Panc1 (cell line): ENCODE measurements around the gene TRO. TPM values are rescaled to one million over a fixed set of nuclear protein-coding genes. Genes with fewer than 3 reads are reported as not detected.

Experiments
- ATAC-seq: fragments of 200-7000 bp; cut with Tn5 transposase; 2 replicates; pipeline ENCODE4 v1.9.1; 2020; ENCODE audit warnings: mild to moderate bottlenecking, moderate library complexity
- BruUV-seq: library from RNA; stranded (reverse); fragments of 400-500 nt; replicated peaks from 2 replicates; lab custom pipeline; 2021; lab: Mats Ljungman, UMichigan
- CTCF ChIA-PET: fragments of 300-600 bp; sonication (Branson Sonifier 250); formaldehyde crosslinking; loops from one replicate; lab custom pipeline; 2022; ENCODE audit warnings: antibody characterized with exemption; lab: Charles Lee
- POLR2A ChIA-PET: fragments of 300-600 bp; sonication (Branson Sonifier 250); formaldehyde crosslinking; loops from one replicate; lab custom pipeline; 2022; ENCODE audit warnings: antibody characterized with exemption; lab: Charles Lee
- DNase-seq: peaks from one replicate; pipeline ENCODE4 v3.0.0-alpha.2; 2010; ENCODE audit warnings: low read depth, low spot score
- H3K27ac ChIP-seq: 2 replicates; pipeline ENCODE4 v1.5.1; 2011; ENCODE audit warnings: mild to moderate bottlenecking, low read length, inconsistent platforms
- H3K27me3 ChIP-seq: fragments of 200-500 bp; sonication (Bioruptor generic); 2 replicates; pipeline ENCODE4 v1.6.0; 2014; ENCODE audit warnings: low read length, inconsistent platforms; ENCODE audit not compliant: control insufficient read depth, insufficient read depth
- H3K36me3 ChIP-seq: fragments of 200-500 bp; sonication (Bioruptor generic); 2 replicates; pipeline ENCODE4 v1.5.1; 2014; ENCODE audit warnings: inconsistent platforms, mild to moderate bottlenecking, low read length, moderate library complexity; ENCODE audit not compliant: control insufficient read depth, insufficient read depth
- H3K4me1 ChIP-seq: 2 replicates; pipeline ENCODE4 v1.5.1; 2011; ENCODE audit warnings: inconsistent platforms, mild to moderate bottlenecking, low read length, moderate library complexity; ENCODE audit not compliant: control insufficient read depth, insufficient read depth
- H3K4me3 ChIP-seq, 2 experiments: 2 replicates each; pipeline ENCODE4 v1.5.1; 2011 to 2012; ENCODE audit warnings: low read depth in 2 of 2, low read length in 2 of 2, mild to moderate bottlenecking in 2 of 2, inconsistent platforms in 1 of 2, moderate library complexity in 1 of 2
- H3K9me3 ChIP-seq: fragments of 200-500 bp; sonication (Bioruptor generic); 2 replicates; pipeline ENCODE4 v1.5.1; 2014; ENCODE audit warnings: low read depth, mild to moderate bottlenecking, inconsistent platforms, low read length, moderate library complexity; ENCODE audit not compliant: control insufficient read depth, insufficient read depth
- CTCF ChIP-seq: fragments of 450-650 bp; IDR thresholded peaks from 2 replicates; pipeline ENCODE4 v1.5.1; 2017; ENCODE audit warnings: mild to moderate bottlenecking
- POLR2AphosphoS5 ChIP-seq: IDR thresholded peaks from 2 replicates; pipeline ENCODE4 v1.6.1; 2012; ENCODE audit warnings: mild to moderate bottlenecking, low read depth, low read length, moderate library complexity
- REST ChIP-seq, 2 experiments: IDR thresholded peaks; 2 replicates each; pipeline ENCODE4 v1.6.1; 2011 to 2012; ENCODE audit warnings: low read depth in 2 of 2, control low read depth in 1 of 2, low read length in 1 of 2, mild to moderate bottlenecking in 1 of 2, moderate library complexity in 1 of 2; ENCODE audit not compliant: insufficient read depth in 1 of 2
- SIN3A ChIP-seq: IDR thresholded peaks from 2 replicates; pipeline ENCODE4 v1.6.1; 2012; ENCODE audit warnings: low read depth, mild to moderate bottlenecking, low read length, moderate library complexity, borderline replicate concordance; ENCODE audit not compliant: insufficient read depth
- TCF7L2 ChIP-seq: IDR thresholded peaks from 2 replicates; pipeline ENCODE4 v1.6.1; 2011; ENCODE audit warnings: mild to moderate bottlenecking, low read depth, low read length, inconsistent platforms
- in situ Hi-C: cut with HindIII; loops from 2 replicates; pipeline ENCODE4 v1.10.0; 2016; ENCODE audit warnings: low sequenced_read_pairs, low pct_unique_long_range_greater_than_20kb
- intact Hi-C: fragments of 100-400 bp; cut with micrococcal nuclease; formaldehyde crosslinking; loops from one replicate; pipeline ENCODE4 v1.10.0; 2022; ENCODE audit not compliant: unreplicated experiment
- total RNA-seq: library from RNA; stranded (reverse); gene quantifications from one replicate; pipeline ENCODE4 v1.2.1, GENCODE V29; 2021; ENCODE audit not compliant: unreplicated experiment

TRO gene
- total RNA-seq, 1 experiment from 2014 or later: 2.4 TPM

- H3K4me3 ChIP-seq: no peak overlapping the region
- no peak for TF ChIP-seq SIN3A
- no peak for TF ChIP-seq REST (IDR thresholded peaks at IDR 0.05; ENCODE audit: insufficient read depth in 1 of 2, low read depth in 2 of 2, low read length in 1 of 2)
- TF ChIP-seq POLR2AphosphoS5: no peak
- TF ChIP-seq TCF7L2: no peak
- no peak for TF ChIP-seq CTCF
- ATAC-seq: no peak
- in situ Hi-C loops: no loop called here
- no peaks in the 10 kb centered on the region for H3K4me1 ChIP-seq
- H3K27me3 ChIP-seq: no peaks in the 10 kb centered on the region
- CTCF ChIA-PET: no interaction called here
- H3K9me3 ChIP-seq: no peaks in the 10 kb centered on the region
- no peaks in the 10 kb centered on the region for H3K36me3 ChIP-seq
- DNase-seq: no peak
- H3K27ac ChIP-seq: no peak overlapping the region
- BruUV-seq: no TSS peak
- POLR2A ChIA-PET: no interaction called here
- intact Hi-C loops: no loop called here
Observed at GRCh38 chrX:54937416-54937815, 16.8 kb downstream of the TRO start.

DNA sequence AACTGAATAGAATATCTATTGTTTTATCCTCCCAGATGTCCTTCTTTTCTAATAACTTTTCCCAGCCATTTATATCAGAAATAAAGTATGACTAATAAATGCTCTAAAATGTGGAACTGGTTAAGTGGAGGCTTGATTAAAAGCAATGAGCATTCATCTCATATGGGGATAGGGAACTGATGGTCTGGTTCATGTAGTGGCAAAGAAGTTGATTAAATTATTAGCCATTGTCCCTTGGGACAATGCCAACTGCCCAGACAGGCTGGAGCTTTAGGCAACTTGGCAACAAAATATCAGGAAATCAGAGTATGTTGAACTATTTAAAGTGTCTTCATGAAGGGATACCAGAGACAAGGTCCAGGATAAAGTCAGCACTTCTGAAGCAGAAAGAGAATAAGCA lies 24.2 kb downstream of the TRO start:
- POLR2A ChIA-PET: no interaction called here
- BruUV-seq: no TSS peak
- Histone ChIP-seq H3K4me3 (no peak overlapping the region), H3K27ac (no peak overlapping the region), H3K4me1 (no peaks in the 10 kb centered on the region), H3K9me3 (no peaks in the 10 kb centered on the region), H3K27me3 (no peaks in the 10 kb centered on the region), H3K36me3 (no peaks in the 10 kb centered on the region)
- DNase-seq (no peak), ATAC-seq (no peak)
- no peak for TF ChIP-seq POLR2AphosphoS5
- CTCF ChIA-PET: no interaction called here
- intact Hi-C loops: no loop called here
- in situ Hi-C loops: no loop called here

GRCh38 chrX:54945224-54945623 lies 24.6 kb downstream of the TRO start:
- POLR2A ChIA-PET: no interaction called here

More at GRCh38 chrX:54945224-54945623, 24.6 kb downstream of the TRO start:
- DNase-seq: no peak
- Histone ChIP-seq H3K4me1 (no peaks in the 10 kb centered on the region), H3K9me3 (no peaks in the 10 kb centered on the region), H3K27me3 (no peaks in the 10 kb centered on the region), H3K4me3 (no peak overlapping the region), H3K36me3 (no peaks in the 10 kb centered on the region), H3K27ac (no peak overlapping the region)
- BruUV-seq: no TSS peak
- in situ Hi-C loops (no loop called here), intact Hi-C loops (no loop called here)
- ATAC-seq: no peak
- CTCF ChIA-PET: no interaction called here
- no peak for TF ChIP-seq TCF7L2
- no peak for TF ChIP-seq REST (IDR thresholded peaks at IDR 0.05; ENCODE audit: insufficient read depth in 1 of 2, low read depth in 2 of 2, low read length in 1 of 2)
- no peak for TF ChIP-seq CTCF
- no peak for TF ChIP-seq POLR2AphosphoS5
- TF ChIP-seq SIN3A: no peak
